ENCODE measurements around the gene PMM2.

The PMM2 gene

DNA sequence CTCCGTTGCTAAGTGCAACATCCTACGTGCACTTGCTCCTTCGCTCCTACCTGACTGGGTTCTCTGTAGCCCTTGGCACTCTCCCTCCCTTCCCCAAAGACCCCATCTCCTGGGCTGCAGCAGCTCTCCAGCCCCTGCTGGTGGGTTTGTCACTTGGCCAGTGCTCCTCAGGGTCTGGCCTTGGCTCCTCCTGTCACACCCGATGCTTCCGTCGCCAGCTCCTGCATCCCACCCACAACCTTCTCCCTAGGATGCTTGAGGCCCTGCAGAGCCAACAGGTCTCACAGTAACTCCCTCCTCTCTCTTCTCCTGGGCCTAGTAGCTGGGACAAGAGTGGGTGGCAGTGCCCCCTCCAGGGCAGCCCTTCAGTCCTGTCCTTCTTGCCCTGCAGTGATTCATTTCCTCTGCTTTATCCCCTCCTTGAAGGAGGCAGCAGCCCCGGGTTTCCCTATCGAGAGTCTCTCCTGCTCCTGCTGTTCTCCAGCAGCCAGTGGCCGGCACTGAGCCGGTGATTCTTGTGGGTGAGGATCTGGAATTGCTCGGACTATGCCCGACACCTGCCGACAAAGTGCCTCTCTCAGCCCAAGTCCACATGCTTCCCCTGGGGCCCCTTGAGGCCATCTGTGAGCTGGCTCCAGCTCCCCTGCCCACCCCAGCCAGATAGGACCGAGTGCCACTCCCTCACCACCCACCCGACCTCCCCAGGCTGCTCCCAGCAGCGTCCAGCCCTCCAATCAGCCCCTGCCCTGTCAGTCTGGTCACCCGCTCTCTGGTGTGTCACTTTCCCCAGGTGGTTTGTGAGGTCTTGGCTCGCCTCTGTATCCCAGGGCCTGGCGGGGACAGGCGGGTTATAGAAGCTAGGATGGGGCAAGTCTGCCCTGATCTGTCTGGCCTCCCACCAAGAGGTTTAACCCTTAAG, 88.3 kb downstream of the PMM2 start:
- H3K9me3 ChIP-seq (ENCODE audit: insufficient read depth, low read depth, low read length): no peaks in the 10 kb centered on the region
- H3K36me3 ChIP-seq (ENCODE audit: insufficient read depth, low read length): peaks cover 22% of the 10 kb centered on the region
- H3K27me3 ChIP-seq (ENCODE audit: insufficient read depth, low read length): no peaks in the 10 kb centered on the region
- H3K4me3 ChIP-seq (ENCODE audit: low read length): no peak overlapping the region
- peaks cover 11% of the 10 kb centered on the region; the same call in 1 of the 2 replicates for H3K4me1 ChIP-seq (ENCODE audit: insufficient read depth, low read length)
- WGBS: 42% methylated on average over 20 of the region's 20 CpGs
- H3K27ac ChIP-seq (ENCODE audit: low read depth, low read length): no peak overlapping the region
- no peak overlapping the region for H3K9ac ChIP-seq (ENCODE audit: low read depth, low read length)

DNA sequence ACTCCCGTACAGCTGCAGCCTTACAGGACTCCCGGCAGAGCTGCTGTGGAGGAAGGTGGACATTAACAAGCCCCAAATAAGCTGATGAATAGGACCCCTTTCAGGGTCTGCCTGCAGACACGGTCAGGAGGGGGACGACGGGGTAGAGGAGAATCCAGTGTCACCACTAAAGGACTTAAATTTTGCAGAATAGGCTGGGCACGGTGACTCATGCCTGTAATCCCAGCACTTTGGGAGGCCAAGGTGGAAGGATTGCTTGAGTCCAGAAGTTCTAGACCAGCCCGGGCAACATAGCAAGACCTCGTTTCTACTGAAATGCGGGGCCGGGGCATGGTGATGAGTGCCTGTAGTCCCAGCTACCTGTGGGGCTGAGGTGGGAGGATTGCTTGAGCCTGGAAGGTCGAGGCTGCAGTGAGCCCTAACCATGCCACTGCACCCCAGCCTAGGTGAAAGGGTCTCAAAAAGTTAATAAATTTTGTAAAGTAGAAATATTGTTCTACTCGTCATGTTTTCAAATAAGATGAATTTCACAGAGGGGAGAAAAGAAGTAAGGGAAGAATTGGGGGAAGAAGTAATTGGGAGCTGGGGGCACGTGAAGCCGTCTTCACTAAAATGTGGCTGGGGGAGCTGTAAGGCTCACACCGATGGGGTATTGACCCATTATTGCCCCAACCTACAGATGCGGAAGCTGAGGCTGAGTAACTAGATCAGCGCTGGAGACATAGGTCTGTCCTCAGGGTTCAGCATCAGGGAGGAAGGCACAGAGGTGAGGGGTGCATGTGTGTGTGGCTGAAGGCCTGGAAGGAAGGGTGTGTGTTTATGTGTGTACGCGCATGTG, 89.2 kb downstream of the PMM2 start:
- Histone ChIP-seq H3K9me3 (ENCODE audit: insufficient read depth, low read depth, low read length) (no peaks in the 10 kb centered on the region), H3K4me3 (ENCODE audit: low read length) (no peak overlapping the region), H3K27ac (ENCODE audit: low read depth, low read length) (no peak overlapping the region), H3K4me1 (ENCODE audit: insufficient read depth, low read length) (peaks cover 11% of the 10 kb centered on the region; the same call in 1 of the 2 replicates), H3K9ac (ENCODE audit: low read depth, low read length) (no peak overlapping the region), H3K36me3 (ENCODE audit: insufficient read depth, low read length) (peaks cover 31% of the 10 kb centered on the region), H3K27me3 (ENCODE audit: insufficient read depth, low read length) (no peaks in the 10 kb centered on the region)
- 84% methylated on average over 18 of the region's 19 CpGs for WGBS

DNA sequence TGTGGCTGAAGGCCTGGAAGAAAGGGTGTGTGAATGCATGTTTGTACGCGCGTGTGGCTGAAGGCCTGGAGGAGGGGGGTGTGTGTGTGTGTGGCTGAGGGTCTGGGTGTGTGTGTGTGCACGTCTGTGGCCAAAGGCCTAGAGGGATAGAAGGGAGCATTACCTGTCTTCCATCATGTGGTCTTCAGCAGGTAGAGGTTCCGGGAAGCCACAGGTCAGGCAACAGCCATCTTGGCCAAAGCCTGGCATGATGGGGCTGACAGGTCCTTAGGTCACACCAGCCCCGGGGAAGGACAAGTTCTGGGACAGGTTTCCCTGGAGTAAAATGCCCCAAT, 89.8 kb downstream of the PMM2 start:
- Histone ChIP-seq H3K27me3 (ENCODE audit: insufficient read depth, low read length) (no peaks in the 10 kb centered on the region), H3K27ac (ENCODE audit: low read depth, low read length) (no peak overlapping the region)

DNA sequence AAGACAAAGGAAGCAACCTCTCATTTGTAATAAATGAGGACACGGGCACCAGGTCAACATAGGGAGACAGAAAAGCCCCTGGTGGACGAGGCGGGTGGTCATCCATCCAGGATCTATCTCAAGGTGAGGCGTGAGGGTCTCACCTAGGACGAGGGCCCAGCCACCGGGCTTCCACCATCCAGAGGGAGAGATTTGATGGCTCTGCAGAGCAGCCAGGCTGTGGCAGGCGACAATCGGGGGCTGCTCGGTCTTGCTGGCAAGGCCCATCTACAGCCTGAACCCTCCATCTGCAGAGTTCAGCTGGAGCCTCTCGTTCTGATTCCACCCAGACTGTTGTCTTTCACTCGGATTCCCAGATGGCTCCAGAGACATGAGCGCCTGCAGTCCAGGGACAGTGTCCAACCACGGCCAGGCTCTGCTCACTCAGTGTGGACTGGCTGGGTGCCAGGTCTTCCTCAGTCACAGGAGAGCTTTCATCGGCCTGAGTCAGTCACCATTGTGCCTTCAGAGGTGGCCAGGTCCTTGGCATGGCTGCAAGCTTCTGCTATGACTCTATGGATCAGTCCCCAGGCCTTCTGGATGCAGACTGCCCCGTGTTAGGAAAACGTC, 90.4 kb downstream of the PMM2 start:
- Histone ChIP-seq H3K27me3 (ENCODE audit: insufficient read depth, low read length) (no peaks in the 10 kb centered on the region), H3K4me1 (ENCODE audit: insufficient read depth, low read length) (peaks cover 11% of the 10 kb centered on the region; the same call in 1 of the 2 replicates), H3K9ac (ENCODE audit: low read depth, low read length) (no peak overlapping the region), H3K27ac (ENCODE audit: low read depth, low read length) (no peak overlapping the region), H3K9me3 (ENCODE audit: insufficient read depth, low read depth, low read length) (no peaks in the 10 kb centered on the region), H3K4me3 (ENCODE audit: low read length) (no peak overlapping the region), H3K36me3 (ENCODE audit: insufficient read depth, low read length) (peaks cover 43% of the 10 kb centered on the region)
- WGBS: 93% methylated on average over 16 of the region's 16 CpGs

More for the DNA sequence above, 89.8 kb downstream of the PMM2 start:
- Histone ChIP-seq H3K36me3 (ENCODE audit: insufficient read depth, low read length) (peaks cover 37% of the 10 kb centered on the region), H3K9me3 (ENCODE audit: insufficient read depth, low read depth, low read length) (no peaks in the 10 kb centered on the region), H3K4me3 (ENCODE audit: low read length) (no peak overlapping the region), H3K9ac (ENCODE audit: low read depth, low read length) (no peak overlapping the region), H3K4me1 (ENCODE audit: insufficient read depth, low read length) (peaks cover 11% of the 10 kb centered on the region; the same call in 1 of the 2 replicates)
- 95% methylated on average over 6 of the region's 6 CpGs for WGBS

DNA sequence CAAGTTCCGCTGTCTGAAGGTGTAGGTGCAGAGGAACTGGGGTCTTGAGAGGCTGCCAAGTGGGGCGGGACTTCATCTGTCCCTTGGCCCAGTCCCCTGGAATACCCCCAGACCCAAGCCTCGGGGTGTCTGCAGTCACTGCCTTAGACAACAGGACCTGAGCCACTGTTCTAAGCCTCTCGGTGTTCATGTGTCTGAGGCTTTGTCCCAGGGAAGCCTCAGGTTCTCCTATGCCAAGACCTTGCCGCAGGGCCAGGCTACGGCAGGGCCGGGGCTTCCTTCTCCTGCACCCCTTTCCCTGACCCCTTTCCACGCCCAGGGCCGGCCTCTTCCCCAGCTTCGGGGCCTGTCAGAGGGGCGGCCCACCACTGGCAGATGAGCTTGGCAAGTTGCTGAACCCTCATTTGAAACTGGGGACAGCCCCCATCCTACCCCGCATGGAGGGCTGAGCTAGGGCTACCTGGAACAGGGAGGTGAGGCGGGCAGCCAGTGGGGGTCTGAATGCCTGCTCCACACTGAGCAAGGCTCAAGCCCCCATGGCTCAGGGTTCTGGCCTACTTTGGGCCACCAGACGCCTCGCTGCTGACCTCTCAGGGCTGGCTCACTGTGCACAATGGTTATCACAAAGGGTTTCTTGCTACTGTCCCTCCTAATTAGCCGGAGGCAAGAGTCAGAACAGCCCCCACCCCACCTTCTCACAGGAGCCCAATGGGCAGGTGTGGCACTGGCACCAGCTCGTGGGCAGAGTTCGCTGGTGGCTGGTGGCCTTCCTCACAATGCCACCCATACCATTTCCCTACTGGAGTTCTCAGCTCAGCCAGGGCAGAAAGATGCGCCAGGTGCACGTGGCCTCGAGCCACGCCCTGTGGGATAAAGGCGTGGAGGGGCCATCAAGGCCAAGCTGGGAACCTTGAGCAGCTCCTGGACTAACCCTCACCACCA, 91.6 kb downstream of the PMM2 start:
- Histone ChIP-seq H3K4me3 (ENCODE audit: low read length) (no peak overlapping the region), H3K27me3 (ENCODE audit: insufficient read depth, low read length) (no peaks in the 10 kb centered on the region), H3K27ac (ENCODE audit: low read depth, low read length) (no peak overlapping the region), H3K9me3 (ENCODE audit: insufficient read depth, low read depth, low read length) (no peaks in the 10 kb centered on the region), H3K4me1 (ENCODE audit: insufficient read depth, low read length) (peaks cover 11% of the 10 kb centered on the region; the same call in 1 of the 2 replicates), H3K9ac (ENCODE audit: low read depth, low read length) (no peak overlapping the region), H3K36me3 (ENCODE audit: insufficient read depth, low read length) (peaks cover 55% of the 10 kb centered on the region)
- WGBS: 92% methylated on average over 22 of the region's 23 CpGs

DNA sequence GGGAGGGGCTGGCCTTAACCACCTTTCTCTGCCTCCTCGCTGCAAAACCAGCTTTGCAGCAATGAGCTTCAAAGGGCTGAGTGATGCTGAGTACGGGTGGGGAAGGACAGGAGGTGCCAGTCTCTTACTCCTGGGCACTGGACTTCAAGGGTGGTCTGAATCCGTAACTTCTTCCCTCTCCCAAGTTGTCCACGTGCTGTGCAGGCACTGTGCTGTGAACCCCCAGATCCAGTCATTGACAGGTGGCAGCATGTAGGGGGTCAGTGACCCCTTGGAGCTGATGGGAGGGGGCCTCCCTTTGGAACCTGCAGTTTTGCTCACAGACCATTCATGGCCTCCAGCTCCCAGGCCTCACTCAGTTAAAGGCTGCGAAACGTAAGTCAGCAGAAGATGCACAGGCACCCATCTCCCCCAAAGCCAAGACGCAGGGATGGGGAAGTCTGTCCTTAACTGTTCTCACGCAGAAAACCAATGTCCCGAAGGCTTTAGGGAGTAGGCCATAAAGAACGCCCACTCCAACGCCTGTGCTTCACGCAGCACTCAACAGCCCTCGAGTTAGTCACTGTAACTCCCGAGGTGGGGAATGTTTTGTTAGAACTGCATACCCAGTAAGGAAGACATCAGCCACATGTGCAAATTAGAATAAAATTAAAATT, 92.4 kb downstream of the PMM2 start:
- H3K36me3 ChIP-seq (ENCODE audit: insufficient read depth, low read length): peaks cover 63% of the 10 kb centered on the region
- no peaks in the 10 kb centered on the region for H3K9me3 ChIP-seq (ENCODE audit: insufficient read depth, low read depth, low read length)
- peaks cover 11% of the 10 kb centered on the region; the same call in 1 of the 2 replicates for H3K4me1 ChIP-seq (ENCODE audit: insufficient read depth, low read length)
- H3K9ac ChIP-seq (ENCODE audit: low read depth, low read length): no peak overlapping the region
- H3K27me3 ChIP-seq (ENCODE audit: insufficient read depth, low read length): no peaks in the 10 kb centered on the region
- no peak overlapping the region for H3K27ac ChIP-seq (ENCODE audit: low read depth, low read length)
- H3K4me3 ChIP-seq (ENCODE audit: low read length): no peak overlapping the region
- WGBS: 96% methylated on average over 14 of the region's 14 CpGs

DNA sequence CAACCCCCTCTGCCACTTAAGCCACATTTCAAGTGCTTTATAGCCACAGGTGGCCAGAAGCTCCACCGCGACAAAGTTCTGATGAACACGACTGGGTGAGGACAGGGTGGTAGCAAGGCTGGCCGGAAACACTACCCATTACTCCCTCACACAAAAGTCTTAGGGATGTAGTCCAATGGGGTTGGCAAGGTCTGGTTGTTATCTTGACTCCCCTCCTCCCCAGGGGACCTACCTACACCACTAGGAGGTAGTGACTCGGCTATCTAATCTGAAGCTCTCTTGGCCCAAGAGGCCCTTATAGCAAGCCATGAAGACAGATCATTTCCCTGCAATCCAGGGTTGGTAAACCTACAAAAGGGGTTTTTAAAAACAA, 92.9 kb downstream of the PMM2 start:
- Histone ChIP-seq H3K9ac (ENCODE audit: low read depth, low read length) (no peak overlapping the region), H3K9me3 (ENCODE audit: insufficient read depth, low read depth, low read length) (no peaks in the 10 kb centered on the region), H3K36me3 (ENCODE audit: insufficient read depth, low read length) (peaks cover 68% of the 10 kb centered on the region), H3K27me3 (ENCODE audit: insufficient read depth, low read length) (no peaks in the 10 kb centered on the region), H3K4me1 (ENCODE audit: insufficient read depth, low read length) (peaks cover 10% of the 10 kb centered on the region; the same call in 1 of the 2 replicates), H3K4me3 (ENCODE audit: low read length) (no peak overlapping the region), H3K27ac (ENCODE audit: low read depth, low read length) (no peak overlapping the region)
- 98% methylated on average over 4 of the region's 5 CpGs for WGBS

DNA sequence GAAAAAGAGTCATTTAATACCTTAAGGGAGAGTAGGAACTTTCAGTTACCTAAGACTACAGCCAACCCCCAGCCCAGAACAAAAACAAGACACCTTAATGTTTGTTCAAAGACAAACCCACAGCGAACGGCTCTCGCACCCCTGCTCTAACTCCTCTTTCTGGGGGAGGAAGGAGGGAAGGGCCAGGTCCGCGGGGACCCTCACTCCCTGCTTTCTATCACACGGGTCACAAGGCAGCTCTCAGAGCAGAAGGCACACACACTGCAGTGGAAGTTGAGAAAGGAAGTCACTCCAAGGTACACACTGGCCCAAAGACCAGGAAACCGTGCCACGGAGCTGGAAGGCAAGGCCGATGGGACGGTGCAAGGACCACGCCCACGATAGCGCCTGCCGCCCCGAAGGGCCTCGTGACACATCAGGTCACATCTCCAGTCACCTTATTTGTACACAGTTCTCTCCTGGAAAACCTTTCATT, 94.5 kb downstream of the PMM2 start:
- H3K36me3 ChIP-seq (ENCODE audit: insufficient read depth, low read length): peaks cover 83% of the 10 kb centered on the region
- H3K27ac ChIP-seq (ENCODE audit: low read depth, low read length): no peak overlapping the region
- no peak overlapping the region for H3K9ac ChIP-seq (ENCODE audit: low read depth, low read length)
- H3K4me3 ChIP-seq (ENCODE audit: low read length): no peak overlapping the region
- 96% methylated on average over 11 of the region's 16 CpGs for WGBS
- no peaks in the 10 kb centered on the region for H3K4me1 ChIP-seq (ENCODE audit: insufficient read depth, low read length)
- H3K27me3 ChIP-seq (ENCODE audit: insufficient read depth, low read length): no peaks in the 10 kb centered on the region
- no peaks in the 10 kb centered on the region for H3K9me3 ChIP-seq (ENCODE audit: insufficient read depth, low read depth, low read length)

DNA sequence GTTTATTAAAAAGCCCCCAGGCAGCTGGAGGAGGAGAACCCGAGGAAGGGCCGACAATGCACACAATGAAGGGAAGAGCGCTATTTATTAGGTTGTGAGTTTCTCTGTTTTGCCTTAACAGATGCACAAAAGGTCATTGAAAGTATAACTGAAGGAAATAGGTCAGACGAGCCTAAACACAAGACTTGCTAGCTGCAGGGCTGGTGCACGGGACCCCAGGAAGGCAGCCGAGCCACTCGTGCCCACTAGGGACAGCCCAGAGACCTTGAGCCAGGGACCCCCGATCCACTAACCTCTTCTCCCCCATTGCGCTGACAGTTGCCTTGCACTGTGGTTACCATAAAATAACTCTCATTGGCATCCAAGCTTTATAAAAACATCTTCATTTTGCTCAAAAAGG, 95.8 kb downstream of the PMM2 start:
- H3K27me3 ChIP-seq (ENCODE audit: insufficient read depth, low read length): no peaks in the 10 kb centered on the region
- WGBS: 92% methylated on average over 9 of the region's 9 CpGs
- H3K9ac ChIP-seq (ENCODE audit: low read depth, low read length): no peak overlapping the region
- H3K4me1 ChIP-seq (ENCODE audit: insufficient read depth, low read length): no peaks in the 10 kb centered on the region
- no peaks in the 10 kb centered on the region for H3K9me3 ChIP-seq (ENCODE audit: insufficient read depth, low read depth, low read length)
- peaks cover 91% of the 10 kb centered on the region for H3K36me3 ChIP-seq (ENCODE audit: insufficient read depth, low read length)
- H3K4me3 ChIP-seq (ENCODE audit: low read length): no peak overlapping the region
- H3K27ac ChIP-seq (ENCODE audit: low read depth, low read length): no peak overlapping the region

All from HUES64 (cell line).